ENCODE results near the gene BCL2L12.
A peak's percentile ranks its signal among the peaks of the same experiment; 100 is the strongest.

The BCL2L12 gene

DNA sequence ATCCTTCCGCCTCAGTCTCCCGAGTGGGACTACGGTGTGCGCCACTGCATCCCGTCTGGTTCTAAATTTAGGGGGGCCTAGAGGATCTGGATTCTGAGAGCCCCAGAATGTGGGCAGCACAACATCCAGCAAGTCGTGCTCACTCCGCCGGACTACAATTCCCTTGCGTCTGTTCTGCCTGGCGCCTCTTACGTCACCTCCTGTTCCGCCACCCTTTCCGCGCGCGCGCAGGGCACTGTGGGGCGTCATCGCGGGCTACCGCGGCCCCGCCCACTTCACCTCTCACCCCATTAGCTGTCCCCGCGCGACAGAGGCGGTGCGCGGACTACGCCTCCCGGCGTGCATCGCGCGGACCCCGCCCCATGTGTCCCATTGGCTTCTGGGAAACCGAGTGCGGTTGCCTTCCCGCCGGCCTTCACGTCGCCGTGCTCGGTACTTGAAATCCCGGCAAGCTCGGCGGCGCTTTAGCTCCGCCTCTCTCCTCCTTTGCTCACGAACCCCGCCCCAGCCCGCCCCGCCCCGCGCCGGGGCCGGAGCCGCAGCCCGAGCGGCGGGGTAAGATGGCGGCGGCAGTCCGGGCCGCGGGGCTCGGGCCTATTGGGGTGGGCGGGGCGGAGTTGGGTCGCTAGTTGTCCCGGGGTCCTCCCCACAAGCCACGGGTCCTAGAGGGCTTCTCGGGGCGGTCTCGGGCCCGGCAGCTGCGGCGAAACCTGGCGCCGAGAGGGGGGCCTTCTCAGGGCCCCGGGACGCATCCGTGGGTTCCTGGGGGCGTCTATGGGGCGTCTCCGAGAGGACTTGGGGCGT, 23.8 kb upstream of the BCL2L12 start, which contains the start of gene SCAF1:
TSS of gene SCAF1 (plus strand) at position 522 of the 804 bp plus-strand sequence. CDS start 2,818 bp downstream, outside the sequence.
- intact Hi-C loops (cut with DNase I), result loop anchor here (2.0 to 5.0 kb wide), 3 partner anchors 23 to 49 kb away; partner anchors contain the start of genes BCL2L12, IRF3 and PRMT1
- peak; percentile 98 to 100 (median 99) for DNase-seq

DNA sequence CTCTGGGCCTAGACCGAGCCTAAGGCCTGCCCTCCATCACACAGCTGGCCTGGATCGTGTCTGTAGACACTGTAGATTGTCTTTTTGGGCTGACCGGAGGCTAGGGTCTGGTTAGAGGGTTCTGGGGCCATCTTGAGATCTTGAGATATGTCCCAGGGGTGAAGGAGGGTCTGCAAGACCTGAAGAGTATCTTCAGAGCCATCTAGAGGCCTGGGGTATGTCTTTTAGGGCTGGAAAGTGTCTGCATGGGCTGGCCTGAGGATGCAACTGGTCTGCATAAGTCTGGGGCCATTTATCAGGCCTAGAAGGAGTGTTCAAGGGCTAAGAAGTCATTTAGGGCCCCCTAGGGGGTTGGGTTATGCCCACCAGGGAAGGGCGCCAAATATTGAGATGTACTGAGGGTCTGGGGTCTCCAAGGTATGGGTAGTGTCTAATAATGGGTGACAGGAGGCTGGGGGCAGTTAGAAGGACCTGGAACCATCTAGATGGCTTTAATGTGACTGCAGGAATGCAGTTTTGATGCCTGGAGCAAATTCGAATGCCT, 23.2 kb upstream of the BCL2L12 start:
- no peak for DNase-seq

DNA sequence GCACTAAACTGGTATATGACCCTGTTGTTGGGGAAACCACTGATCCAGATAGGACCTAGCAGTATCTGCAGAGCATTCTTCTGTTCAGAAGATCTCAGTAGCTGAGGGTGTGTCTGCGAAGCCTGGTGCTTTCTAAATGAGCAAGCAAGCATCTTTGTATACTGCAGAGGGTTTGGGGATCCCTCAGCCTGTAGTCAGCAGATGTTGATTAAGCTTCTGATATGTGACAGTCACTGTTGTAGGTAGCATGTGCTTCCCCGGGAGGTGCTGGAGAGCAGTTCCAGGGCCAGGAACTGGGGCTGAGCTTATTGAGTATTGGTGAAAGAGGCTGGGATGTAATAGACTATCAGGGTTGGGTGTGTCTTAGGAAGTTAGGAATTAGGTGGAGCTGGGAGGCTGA, 22.3 kb upstream of the BCL2L12 start:
- intact Hi-C loops (cut with DNase I), result loop anchor here (2.0 to 5.0 kb wide), 2 partner anchors 21 to 34 kb away; partner anchors contain the start of genes BCL2L12, IRF3 and PRMT1
- DNase-seq, result no peak

More for the DNA sequence above, 23.2 kb upstream of the BCL2L12 start:
- intact Hi-C loops (cut with DNase I), result loop anchor here (2.0 to 5.0 kb wide), 2 partner anchors 22 to 35 kb away; partner anchors contain the start of genes BCL2L12, IRF3 and PRMT1

DNA sequence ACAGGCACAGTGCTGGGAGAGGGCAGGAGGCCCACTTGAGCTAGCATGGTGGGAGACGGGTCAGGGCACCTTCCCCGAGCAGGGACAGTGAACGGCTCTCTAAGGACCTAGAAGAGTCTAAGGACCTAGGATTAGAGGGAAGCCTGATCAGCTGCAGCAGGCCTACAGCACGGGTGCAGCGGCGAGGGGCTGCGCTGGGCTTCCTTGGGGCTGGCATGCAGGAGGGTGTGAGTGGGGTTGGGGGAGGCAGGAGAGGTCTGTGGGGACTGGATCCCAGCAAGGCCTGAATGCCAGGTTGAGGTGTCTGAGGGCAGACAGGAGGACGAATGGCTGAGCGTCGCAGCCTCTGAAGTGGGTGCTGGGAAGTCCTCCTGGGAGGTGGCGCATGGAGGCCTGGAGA, 20.1 kb upstream of the BCL2L12 start:
- intact Hi-C loops (cut with DNase I), result no loop called here
- no peak for DNase-seq

DNA sequence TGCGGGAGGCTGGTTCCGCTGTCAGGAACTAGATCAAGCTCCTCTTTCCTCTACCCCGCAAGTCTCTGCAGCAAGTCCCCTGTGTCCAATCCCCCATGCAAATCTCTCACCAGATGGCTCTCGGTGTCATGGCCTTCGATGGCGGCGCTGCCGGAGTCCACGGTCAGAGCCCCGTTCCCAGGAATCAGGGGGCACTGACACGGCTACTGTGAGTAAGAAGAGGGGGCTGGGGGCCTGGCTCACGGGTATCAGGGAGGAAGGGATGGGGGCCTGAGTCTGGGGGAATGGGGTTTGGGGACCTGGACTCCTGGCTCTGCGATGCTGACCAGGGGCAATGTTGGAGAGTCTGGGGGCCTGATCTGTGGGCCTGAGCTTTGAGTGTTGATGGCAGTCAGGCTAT, 19.7 kb upstream of the BCL2L12 start:
- intact Hi-C loops (cut with DNase I), result no loop called here
- DNase-seq, result no peak

DNA sequence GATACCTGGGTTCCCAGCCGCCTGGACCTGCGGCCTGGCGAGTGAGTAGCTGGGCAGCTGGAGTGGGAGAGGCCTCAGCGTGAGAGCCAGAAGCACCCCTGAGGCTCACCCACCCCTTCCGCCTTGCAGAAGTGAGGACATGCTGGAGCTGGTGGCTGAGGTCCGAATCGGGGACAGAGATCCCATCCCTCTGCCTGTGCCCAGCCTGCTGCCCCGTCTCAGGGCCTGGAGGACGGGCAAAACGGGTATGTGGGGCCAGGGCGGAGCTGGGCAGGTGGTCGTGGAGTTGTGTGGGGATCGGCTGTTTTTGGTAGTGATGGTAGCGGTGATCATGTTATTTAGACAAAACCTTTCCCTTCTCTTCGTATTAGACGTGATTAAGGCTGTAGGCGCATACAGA, 19.1 kb upstream of the BCL2L12 start:
- no peak for DNase-seq
- intact Hi-C loops (cut with DNase I), result no loop called here

DNA sequence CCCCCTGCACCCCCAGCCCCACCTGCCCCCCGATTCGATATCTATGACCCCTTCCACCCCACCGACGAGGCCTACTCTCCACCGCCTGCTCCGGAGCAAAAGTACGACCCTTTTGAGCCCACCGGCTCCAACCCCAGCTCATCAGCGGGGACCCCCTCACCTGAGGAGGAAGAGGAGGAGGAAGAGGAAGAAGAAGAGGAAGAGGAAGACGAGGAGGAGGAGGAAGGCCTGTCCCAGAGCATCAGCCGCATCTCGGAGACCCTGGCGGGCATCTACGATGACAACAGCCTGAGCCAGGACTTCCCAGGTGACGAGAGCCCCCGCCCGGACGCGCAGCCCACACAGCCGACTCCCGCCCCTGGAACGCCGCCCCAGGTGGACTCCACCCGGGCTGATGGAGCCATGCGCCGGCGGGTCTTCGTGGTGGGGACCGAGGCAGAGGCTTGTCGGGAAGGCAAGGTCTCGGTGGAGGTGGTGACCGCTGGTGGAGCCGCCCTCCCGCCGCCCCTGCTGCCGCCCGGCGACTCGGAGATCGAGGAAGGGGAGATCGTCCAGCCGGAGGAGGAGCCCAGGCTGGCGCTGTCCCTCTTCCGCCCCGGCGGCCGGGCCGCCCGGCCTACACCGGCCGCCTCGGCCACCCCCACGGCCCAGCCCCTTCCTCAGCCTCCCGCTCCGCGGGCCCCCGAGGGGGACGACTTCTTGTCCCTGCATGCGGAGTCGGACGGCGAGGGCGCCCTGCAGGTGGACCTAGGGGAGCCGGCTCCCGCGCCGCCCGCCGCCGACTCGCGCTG, 14.5 kb upstream of the BCL2L12 start:
- DNase-seq, result no peak
- intact Hi-C loops (cut with DNase I), result no loop called here

DNA sequence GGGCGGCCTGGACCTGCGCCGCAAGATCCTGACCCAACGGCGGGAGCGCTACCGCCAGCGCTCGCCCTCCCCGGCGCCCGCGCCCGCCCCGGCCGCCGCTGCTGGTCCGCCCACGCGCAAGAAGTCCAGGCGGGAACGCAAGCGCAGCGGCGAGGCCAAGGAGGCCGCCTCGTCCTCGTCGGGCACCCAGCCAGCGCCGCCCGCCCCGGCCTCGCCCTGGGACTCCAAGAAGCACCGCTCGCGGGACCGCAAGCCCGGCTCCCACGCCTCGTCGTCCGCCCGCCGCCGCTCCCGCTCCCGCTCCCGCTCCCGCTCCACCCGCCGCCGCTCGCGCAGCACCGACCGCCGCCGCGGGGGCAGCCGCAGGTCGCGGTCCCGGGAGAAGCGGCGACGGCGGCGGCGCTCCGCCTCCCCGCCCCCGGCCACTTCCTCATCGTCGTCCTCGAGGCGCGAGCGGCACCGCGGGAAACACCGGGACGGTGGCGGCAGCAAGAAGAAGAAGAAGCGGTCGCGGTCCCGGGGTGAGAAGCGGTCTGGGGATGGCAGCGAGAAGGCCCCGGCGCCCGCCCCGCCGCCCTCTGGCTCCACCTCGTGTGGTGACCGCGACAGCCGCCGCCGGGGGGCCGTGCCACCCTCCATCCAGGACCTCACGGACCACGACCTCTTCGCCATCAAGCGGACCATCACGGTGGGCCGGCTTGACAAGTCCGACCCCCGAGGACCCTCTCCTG, 13.7 kb upstream of the BCL2L12 start:
- no peak for DNase-seq
- intact Hi-C loops (cut with DNase I), result no loop called here

DNA sequence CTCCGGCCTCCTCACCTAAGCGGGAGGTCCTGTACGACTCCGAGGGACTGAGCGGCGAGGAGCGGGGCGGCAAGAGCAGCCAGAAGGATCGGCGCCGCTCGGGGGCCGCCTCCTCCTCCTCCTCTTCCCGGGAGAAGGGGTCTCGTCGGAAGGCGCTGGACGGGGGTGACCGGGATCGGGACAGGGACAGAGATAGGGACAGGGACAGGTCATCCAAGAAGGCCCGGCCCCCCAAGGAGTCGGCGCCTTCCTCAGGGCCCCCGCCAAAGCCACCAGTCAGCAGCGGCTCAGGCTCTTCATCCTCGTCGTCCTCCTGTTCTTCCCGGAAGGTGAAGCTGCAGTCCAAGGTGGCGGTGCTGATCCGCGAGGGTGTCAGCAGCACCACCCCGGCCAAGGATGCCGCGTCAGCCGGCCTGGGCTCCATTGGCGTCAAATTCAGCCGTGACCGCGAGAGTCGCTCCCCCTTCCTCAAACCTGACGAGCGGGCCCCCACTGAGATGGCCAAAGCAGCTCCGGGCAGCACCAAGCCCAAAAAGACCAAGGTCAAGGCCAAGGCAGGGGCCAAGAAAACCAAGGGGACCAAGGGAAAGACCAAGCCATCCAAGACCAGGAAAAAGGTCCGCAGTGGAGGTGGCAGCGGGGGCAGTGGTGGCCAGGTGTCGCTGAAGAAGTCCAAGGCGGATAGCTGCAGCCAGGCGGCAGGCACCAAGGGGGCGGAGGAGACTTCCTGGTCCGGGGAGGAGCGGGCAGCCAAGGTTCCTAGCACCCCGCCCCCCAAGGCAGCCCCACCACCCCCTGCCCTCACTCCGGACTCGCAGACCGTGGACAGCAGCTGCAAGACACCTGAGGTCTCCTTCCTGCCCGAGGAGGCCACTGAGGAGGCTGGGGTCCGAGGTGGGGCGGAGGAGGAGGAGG, 12.9 kb upstream of the BCL2L12 start:
- no peak for DNase-seq
- intact Hi-C loops (cut with DNase I), result no loop called here

DNA sequence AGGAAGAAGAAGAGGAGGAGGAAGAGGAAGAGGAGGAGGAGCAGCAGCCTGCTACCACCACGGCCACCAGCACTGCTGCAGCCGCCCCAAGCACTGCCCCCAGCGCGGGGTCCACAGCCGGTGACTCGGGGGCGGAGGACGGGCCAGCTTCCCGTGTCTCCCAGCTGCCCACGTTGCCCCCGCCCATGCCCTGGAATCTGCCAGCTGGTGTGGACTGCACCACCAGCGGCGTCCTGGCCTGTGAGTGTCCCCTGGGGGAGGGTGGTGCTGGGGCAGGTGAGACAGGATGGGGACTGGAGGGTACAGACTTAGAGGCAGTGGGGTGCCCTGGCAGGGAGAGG, 12.3 kb upstream of the BCL2L12 start:
- intact Hi-C loops (cut with DNase I), result no loop called here
- DNase-seq, result no peak

DNA sequence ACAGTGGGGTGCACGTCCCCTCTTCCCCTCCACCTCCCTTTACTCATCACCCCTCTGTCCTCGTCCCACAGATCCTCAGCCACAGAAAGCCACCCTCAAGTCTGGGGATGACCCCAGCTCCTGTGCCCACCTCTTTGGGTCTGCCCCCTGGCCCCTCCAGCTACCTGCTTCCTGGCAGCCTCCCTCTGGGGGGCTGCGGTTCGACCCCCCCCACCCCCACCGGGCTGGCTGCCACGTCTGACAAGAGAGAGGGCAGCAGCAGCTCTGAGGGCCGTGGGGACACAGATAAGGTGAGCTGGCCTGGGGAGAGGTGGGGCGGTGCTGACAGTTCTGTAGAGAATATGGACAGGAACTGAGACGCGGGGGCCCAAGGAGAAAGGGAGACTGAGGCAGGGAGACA, 11.2 kb upstream of the BCL2L12 start:
- intact Hi-C loops (cut with DNase I), result no loop called here
- no peak for DNase-seq

DNA sequence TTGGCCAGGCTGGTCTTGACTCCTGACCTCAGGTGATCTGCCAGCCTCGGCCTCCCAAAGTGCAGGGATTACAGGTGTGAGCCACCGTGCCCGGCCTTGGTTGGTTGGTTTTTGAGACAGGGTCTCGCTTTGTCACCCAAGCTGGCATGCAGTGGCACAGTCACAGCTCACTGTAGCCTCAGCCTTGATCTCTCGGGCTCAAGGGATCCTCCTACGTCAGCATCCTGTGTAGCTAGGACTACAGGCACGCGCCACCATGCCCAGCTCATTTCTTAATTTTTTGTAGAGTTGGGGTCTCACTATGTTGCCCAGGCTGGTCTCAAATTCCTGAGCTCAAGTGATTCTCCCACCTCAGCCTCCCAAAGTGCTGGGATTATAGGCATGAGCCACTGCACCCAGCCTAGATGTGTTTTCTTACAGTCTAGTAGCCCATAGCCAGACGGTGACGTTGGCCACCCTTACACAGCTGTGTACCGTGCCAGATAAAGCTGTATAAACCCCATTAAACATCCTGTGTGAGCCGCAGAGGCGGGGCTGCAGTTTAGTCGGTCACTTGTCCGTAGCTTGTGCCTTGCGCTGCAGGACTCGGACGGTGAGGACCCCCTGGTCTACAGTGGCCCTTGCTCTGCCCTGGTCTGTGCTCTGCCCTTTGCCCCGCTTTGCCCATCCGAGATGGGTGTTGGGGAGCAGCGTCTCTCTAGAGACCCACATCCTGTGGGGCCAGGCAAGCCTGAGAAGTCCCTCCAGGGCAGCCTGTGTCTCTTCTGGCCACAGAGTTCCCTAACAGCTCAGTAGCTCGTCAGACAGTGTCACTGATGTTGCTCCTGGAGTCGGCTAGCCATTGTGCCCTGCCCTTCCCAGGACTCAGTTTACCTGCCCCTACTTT, 9.9 kb upstream of the BCL2L12 start:
- no peak for DNase-seq
- intact Hi-C loops (cut with DNase I), result no loop called here

DNA sequence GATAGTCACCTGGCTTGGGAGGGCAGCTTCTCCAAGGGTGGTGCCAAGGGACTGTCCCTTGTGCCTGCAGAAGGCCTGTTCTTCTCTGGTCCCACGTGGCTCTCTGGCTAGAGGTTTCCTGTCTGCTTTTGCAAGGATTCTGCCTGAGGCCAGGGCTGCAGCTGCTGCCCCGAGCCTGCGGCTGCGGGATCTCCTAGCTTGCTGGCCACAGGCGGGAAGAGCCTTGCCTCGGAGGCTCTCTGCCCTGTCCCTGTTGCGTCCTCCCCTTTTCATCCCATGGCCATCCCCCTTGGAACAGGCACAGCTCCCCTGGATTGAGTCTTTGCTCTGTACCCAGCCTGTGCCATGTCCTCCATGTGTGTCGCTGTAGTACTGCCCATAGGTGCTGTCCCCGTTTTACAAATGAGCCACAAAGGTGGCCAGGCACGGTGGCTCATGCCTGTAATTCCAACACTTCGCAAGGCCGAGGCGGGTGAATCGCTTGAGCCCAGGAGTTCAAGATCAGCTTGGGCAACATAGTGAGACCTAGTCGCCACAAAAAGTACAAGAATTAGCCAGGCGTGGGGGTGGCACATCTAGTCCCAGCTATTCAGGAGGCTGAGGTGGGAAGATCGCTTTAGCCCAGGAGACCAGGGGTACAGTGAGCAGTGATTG, 9.2 kb upstream of the BCL2L12 start:
- DNase-seq, result no peak
- intact Hi-C loops (cut with DNase I), result no loop called here

DNA sequence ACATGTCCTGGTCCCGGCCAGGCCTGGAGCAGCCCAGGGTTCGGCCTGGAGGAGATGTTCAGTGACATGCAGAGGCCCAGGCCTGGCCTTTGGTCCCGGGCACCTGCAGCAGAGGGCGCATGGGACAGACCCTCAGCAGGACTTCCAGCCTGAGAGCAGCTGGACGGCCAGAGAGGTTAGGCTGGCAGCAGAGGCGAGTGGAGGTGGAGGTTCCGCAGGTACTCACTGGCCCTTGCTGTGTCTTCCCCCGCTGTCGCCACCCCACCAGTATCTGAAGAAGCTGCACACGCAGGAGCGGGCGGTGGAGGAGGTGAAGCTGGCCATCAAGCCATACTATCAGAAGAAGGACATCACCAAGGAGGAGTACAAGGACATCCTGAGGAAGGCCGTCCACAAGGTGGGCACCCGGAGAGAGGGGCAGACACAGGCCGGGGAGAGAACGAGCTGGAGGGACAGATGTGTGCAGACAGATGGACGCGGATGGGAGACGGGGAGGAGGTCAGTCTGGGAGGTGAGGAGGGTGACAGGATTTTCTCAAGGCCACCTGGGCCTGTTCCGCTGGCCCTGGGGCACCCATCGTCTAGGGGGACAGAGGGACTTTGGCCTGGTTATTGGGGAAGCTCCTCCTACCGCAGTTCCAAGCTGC, 8.1 kb upstream of the BCL2L12 start:
- intact Hi-C loops (cut with DNase I), result no loop called here
- peak in 2 of 10 donors; percentile 64 to 80 for DNase-seq

DNA sequence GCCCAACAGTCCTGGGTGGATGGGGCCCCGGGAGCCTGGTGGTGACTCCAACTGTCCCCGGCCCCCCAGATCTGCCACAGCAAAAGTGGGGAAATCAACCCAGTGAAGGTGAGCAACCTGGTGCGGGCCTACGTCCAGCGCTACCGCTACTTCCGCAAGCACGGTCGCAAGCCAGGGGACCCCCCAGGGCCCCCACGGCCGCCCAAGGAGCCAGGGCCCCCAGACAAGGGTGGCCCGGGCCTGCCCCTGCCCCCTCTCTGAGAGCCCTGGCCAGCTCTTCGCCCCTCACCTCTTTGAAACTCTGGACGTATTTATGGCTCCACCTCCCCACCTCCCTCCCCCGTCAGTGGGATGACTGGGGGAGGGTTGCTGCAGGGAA, 7.6 kb upstream of the BCL2L12 start:
- intact Hi-C loops (cut with DNase I), result no loop called here
- no peak for DNase-seq

DNA sequence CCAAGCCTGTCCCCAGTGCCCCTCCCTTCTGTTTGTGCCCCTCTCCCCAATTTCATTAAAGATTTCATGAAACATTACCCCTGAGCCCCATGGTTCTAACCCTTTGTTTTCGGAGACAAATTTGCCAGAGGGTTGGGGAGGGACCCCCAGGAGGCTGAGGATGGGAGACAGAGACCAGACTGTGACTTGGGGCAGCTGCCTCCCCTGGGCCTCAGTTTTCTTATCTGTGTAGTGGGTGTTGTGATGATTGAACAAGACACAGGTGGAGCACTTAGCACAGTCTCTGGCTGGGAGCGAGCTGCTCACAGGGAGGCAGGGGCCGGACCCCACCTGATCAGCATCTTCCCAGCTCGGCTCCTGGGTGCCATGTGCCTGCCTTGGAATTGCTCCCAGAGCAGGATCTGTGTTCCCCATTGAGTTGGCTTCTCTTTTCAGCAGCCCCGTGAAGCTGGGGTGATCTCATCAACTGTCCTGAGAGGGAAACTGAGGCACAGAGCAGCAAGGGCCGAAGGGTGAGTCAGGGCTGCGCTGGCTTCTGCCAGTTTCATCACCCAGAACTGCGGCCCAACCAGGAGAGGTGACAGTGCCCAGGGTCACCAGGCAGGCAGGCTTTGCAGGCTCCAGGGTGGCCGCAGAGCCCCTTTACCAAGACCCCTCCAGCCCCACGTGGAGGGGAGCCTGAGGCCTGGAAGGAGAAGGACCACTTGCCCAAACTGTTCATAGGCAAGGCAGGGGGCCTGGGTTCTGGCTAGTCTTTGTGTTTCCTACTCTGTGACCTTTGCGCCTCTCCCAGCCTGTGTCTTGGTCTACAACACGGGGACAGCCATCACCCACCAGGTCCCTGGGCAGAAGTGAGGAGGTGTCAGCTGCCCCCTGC, 6.9 kb upstream of the BCL2L12 start:
- intact Hi-C loops (cut with DNase I), result no loop called here
- DNase-seq, result peak in 1 of 10 donors; percentile 79

Data from posterior cingulate gyrus (tissue), 11 donors.